CD4-positive, alpha-beta T cell treated with Interleukin-21 for 1 hour (primary cell): ENCODE data around the gene HRC.

Experiments
- DNase-seq: peaks from one replicate; pipeline ENCODE4 v3.0.0-alpha.2; 2020

The HRC gene

GRCh38 chr19:49113762-49114629 lies 41.2 kb downstream of the HRC start, which contains the start of gene LIN7B:
TSS of gene LIN7B (plus strand) at chr19:49114370. CDS start at chr19:49114405, 35 bp downstream.
- DNase-seq: peak; percentile 83

DNA sequence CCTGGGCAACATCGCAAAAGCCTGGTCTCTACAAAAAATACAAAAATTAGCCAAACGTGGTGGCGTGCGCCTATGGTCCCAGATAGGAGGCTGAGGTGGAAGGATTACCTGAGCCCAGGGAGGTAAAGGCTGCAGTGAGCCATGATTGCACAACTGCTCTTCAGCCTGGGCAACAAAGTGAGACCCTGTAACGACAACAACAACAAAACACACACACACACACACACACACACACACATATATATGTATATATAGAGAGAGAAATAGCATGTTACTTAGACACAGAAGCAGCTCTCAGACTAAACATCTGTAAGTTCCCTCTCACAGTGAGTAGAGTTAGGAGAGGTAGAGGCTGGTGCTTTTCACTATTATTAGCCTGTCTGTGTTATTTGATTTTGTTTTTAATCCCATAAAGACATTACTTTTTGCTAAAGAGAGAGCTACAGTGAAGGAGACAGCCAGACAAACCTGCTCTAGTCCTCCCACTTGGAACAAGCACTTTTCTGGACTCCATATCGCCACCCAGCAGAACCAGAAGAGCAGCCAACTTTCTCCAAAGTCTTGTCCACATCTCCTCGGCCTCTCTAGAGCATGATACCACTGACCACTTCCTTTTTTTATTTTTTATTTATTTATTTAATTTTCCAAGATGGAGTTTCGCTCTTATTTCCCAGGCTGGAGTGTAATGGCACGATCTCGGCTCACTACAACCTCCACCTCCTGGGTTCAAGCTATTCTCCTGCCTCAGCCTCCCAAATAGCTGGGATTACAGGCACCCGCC lies 43.8 kb downstream of the HRC start:
- no peak for DNase-seq

- no peak for DNase-seq
These were observed 44.6 kb downstream of the HRC start for GRCh38 chr19:49110567-49110966.

DNA sequence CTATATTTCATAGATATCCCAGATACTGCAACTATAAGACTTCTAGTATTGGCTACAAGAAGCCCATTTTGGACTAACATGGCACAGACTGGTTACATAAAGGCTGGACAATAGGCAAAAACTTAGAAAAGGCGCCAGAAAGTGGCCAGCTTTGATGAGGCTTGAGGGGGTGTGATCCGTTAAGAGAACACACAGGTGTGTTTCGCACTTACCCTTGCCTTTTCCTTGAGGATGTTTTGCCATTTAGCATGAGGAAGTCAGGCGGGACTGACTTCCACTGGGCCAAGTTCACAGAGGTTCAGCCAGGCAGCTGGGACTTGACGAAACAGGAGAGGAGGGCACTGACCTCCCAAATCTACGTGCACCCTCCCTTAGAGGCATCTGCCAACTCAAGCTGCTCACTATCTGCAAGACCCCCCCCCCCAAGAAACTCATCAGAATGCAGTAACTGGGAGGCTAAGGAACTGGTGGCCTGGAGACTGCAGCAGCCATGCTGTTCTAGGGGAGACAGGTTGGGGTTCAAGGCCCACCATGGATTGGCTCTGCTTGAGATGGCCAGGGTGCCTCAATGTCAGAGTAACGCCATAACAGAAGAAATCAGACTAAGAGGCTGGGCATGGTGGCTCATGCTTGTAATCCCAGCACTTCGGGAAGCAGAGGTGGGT lies 45.5 kb downstream of the HRC start:
- no peak for DNase-seq

DNA sequence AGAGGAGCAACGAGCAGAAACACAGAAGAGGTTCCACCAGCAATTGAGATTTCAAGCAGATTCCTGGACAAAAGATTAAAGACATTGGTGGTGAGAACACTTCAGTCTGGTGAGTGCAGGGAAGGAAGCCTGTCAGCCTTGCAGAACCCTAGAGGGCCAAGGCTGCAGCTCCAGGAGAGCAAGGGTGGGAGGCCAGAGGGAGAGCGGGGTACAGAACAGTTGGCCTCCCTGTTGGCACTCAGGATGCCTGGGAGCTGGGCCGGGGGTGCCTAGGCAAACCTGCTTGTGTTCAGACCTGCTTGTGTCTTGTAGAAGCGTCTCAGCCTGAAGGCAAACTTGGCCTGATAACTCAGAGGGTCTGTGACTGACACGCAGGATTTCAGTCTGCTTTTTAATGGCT lies 46.1 kb downstream of the HRC start:
- DNase-seq: no peak

DNA sequence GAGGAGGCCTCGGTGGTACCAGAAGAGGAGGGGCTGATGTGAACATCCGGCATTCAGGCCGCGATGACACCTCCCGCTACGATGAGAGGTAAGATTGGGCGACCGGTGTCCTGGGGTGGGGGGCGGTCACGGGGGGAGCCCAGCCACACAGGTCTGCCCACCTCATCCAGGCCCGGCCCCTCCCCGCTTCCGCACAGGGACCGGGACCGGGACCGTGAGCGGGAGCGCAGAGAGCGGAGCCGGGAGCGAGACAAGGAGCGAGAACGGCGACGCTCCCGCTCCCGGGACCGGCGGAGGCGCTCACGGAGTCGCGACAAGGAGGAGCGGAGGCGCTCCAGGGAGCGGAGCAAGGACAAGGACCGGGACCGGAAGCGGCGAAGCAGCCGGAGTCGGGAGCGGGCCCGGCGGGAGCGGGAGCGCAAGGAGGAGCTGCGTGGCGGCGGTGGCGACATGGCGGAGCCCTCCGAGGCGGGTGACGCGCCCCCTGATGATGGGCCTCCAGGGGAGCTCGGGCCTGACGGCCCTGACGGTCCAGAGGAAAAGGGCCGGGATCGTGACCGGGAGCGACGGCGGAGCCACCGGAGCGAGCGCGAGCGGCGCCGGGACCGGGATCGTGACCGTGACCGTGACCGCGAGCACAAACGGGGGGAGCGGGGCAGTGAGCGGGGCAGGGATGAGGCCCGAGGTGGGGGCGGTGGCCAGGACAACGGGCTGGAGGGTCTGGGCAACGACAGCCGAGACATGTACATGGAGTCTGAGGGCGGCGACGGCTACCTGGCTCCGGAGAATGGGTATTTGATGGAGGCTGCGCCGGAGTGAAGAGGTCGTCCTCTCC lies 47.4 kb downstream of the HRC start:
- no peak for DNase-seq

- DNase-seq: peak; percentile 70
These were observed 48.5 kb downstream of the HRC start for GRCh38 chr19:49106648-49107135.

DNA sequence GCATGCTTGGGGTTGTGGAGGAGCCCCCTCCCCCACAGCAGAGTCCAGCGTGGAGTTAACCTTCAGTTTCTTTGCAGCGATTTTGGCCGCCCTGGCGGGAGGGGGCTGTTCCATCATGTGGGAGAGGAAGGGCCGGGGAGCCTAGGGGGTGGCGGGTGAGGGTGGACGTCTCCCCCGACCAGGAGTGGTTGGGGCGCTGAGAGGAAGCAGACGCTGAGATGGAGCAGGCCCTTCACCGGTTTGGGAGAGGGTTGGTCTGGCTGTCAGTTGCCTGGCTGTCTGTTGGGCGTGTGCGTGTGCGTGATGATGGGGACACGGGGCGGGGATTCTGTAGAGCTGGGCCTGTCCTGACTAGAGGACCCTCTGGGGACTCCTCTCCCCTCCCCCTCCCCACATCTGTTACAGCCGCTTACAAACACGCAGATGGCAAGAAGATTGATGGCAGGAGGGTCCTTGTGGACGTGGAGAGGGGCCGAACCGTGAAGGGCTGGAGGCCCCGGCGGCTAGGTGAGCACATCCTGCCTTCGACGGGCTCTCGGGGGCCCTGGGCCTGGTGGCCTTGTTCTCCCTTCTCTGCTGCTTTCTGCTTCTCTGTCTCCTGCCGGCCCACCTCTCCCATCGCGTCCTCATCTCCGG lies 50.8 kb downstream of the HRC start:
- DNase-seq: no peak

DNA sequence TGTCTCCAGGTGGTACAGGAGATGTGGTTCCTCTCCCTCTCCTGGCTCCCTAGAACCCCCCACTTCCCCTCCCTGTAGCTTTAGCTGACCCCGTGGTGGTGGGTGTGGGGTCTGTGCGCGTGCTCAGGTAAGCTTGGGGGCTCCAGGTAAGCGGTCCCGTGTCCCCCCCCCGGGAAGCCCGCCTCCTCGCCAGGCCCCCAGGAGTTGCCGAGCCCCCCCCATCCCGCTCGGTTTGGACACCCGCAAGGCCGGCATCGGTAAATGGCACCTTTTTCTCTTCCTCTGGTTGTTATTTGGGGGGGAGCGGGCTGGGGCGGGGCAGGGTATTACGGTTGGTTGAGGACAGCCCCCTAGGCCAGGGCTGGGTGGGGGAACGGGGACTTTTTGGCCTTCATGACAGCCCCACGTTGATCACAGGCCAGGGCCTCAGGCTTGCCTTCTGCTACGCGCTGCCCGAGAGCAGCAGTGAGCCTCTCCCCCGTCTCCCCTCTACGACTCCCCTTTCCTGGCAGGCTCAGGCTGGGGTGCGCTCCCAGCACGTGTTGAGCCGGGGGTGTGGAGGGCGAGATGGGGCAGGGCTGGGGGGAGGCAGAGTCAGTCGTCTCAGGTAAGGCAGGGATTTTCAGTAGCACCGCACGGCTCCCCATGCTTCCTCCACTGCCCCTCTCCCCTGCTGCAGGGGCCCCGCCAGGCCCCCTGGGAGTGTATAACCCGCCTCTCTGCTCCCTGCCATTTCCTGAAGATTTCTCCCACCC lies 51.7 kb downstream of the HRC start:
- no peak for DNase-seq

GRCh38 chr19:49102303-49102702 lies 52.9 kb downstream of the HRC start:
- DNase-seq: no peak
